Measurements from ENCODE around the gene PYGL. TPM values are rescaled to one million over a fixed set of nuclear protein-coding genes. Genes with fewer than 3 reads are reported as not detected.
"Not testable (repeated sequence)": the region's sequence is repeated elsewhere in the genome, so short reads cannot be mapped to it uniquely, and the experiment has no call there.

Gene PYGL
- polyA plus RNA-seq, 4 donors: 0.89 to 8.7 (median 5.4) TPM

DNA sequence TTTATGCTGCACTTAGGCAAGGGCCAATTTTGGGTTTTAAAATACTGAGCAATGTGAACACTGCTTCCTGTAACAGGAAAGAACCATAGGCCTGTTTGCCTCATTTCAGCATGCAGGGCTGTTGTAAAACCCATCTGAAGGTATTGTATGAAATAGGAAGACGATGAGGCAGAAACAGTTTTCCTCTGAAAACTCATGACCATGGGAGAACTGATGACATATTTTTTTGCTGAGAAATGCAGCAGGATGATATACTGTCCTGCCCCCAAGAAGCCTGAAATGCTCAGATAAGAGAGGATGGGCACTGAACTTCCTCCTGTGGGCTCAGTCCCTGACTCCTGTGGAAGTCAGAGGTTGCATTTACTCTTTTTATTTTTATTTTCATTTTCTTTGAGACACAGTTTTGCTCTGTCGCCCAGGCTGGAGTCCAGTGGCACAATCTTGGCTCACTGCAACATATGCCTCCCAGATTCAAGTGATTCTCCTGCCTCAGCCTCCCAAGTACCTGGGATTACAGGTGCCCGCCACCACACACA lies 17.4 kb downstream of the PYGL start:
- FAIRE-seq (no peak), DNase-seq (no peak)
- H3K4me1 ChIP-seq (ENCODE audit: control insufficient read depth in 3 of 3, insufficient read depth in 2 of 3, low read depth in 1 of 3, low read length in 2 of 3): no peaks in the 10 kb centered on the region
- no peaks in the 10 kb centered on the region for H3K9me3 ChIP-seq (ENCODE audit: control insufficient read depth in 2 of 2, insufficient read depth in 1 of 2, low read depth in 1 of 2, low read length in 1 of 2)
- peaks cover 0 to 2% (median 0%) of the 10 kb centered on the region in 3 donors for H3K27me3 ChIP-seq (ENCODE audit: control insufficient read depth in 3 of 3, insufficient read depth in 3 of 3, low read length in 3 of 3)
- WGBS, 3 donors: 76 to 83% (median 81%) methylated on average over 3 of the region's 3 CpGs
- H3K4me3 ChIP-seq (ENCODE audit: low read depth in 1 of 3, low read length in 3 of 3): no peak overlapping the region
- H3K36me3 ChIP-seq (ENCODE audit: control insufficient read depth in 3 of 3, insufficient read depth in 2 of 3, low read depth in 1 of 3, low read length in 3 of 3): no peaks in the 10 kb centered on the region
- no peak overlapping the region for H3K27ac ChIP-seq (ENCODE audit: low read depth in 1 of 3, low read length in 2 of 3)

DNA sequence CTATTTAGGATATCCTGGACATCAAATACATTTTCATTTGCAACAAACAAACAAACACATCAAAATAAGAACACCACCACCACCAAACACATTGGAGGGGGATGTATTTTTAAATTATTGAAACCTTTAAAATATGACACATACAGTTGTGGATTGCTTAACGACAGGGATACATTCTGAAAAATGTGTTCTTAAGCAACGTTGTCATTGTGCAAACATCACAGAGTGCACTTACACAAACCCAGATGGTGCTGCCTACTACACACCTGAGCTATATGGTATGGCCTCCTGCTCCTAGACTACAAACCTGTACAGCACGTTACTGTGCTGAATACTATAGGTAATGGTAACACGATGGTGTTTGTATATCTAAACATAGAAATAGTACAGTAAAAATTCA lies 19.4 kb downstream of the PYGL start:
- H3K4me1 ChIP-seq (ENCODE audit: control insufficient read depth in 3 of 3, insufficient read depth in 2 of 3, low read depth in 1 of 3, low read length in 2 of 3): no peaks in the 10 kb centered on the region
- no peaks in the 10 kb centered on the region for H3K9me3 ChIP-seq (ENCODE audit: control insufficient read depth in 2 of 2, insufficient read depth in 1 of 2, low read depth in 1 of 2, low read length in 1 of 2)
- FAIRE-seq (no peak), DNase-seq (no peak)
- WGBS, 3 donors: 66 to 79% (median 73%) methylated on average over 4 of the region's 4 CpGs
- peaks cover 0 to 4% (median 0%) of the 10 kb centered on the region in 3 donors for H3K27me3 ChIP-seq (ENCODE audit: control insufficient read depth in 3 of 3, insufficient read depth in 3 of 3, low read length in 3 of 3)
- H3K4me3 ChIP-seq (ENCODE audit: low read depth in 1 of 3, low read length in 3 of 3): no peak overlapping the region
- no peak overlapping the region for H3K27ac ChIP-seq (ENCODE audit: low read depth in 1 of 3, low read length in 2 of 3)
- H3K36me3 ChIP-seq (ENCODE audit: control insufficient read depth in 3 of 3, insufficient read depth in 2 of 3, low read depth in 1 of 3, low read length in 3 of 3): no peaks in the 10 kb centered on the region

DNA sequence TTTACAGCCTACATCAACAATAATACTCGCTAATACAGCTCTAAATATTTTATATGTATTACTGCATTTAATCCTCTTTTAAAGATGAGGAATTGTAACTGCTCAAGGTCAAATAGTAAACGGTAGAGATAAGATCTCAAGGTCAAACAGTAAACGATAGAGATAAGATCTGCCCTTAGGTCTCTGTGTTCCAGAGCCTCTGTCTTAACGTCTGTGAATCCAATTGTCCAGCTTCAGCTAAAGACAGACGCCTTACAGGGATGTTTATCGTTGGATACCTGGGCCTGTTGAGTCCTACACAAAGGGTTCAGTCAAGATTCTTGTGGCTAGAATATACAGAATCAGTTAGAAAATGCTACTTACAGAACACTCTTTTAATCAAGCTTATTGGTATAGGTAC lies 20.0 kb downstream of the PYGL start:
- no peak overlapping the region for H3K4me3 ChIP-seq (ENCODE audit: low read depth in 1 of 3, low read length in 3 of 3)
- H3K4me1 ChIP-seq (ENCODE audit: control insufficient read depth in 3 of 3, insufficient read depth in 2 of 3, low read depth in 1 of 3, low read length in 2 of 3): no peaks in the 10 kb centered on the region
- H3K36me3 ChIP-seq (ENCODE audit: control insufficient read depth in 3 of 3, insufficient read depth in 2 of 3, low read depth in 1 of 3, low read length in 3 of 3): no peaks in the 10 kb centered on the region
- FAIRE-seq (no peak), DNase-seq (no peak)
- no peak overlapping the region for H3K27ac ChIP-seq (ENCODE audit: low read depth in 1 of 3, low read length in 2 of 3)
- H3K9me3 ChIP-seq (ENCODE audit: control insufficient read depth in 2 of 2, insufficient read depth in 1 of 2, low read depth in 1 of 2, low read length in 1 of 2): no peaks in the 10 kb centered on the region
- 37 to 57% (median 52%) methylated on average over 6 of the region's 6 CpGs for WGBS, 3 donors
- peaks cover 0 to 4% (median 0%) of the 10 kb centered on the region in 3 donors for H3K27me3 ChIP-seq (ENCODE audit: control insufficient read depth in 3 of 3, insufficient read depth in 3 of 3, low read length in 3 of 3)

DNA sequence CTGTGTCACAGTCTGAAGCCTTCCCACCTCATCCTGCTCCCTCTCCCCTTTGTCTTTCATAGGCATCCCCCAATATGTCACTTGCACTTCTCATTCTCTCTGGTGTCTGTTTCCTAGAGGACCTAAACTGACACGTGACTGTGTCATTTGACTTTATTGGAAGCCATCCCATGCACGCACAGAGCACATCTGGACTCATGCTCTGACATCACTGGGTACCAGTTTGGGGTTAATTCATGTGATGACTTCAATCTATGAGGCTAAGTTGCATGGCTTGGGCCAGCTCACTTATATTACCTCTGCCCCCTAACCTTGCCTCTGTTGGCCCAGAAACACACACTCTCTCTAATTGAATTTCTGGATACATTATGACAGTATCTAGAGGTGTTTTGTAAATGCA lies 21.5 kb downstream of the PYGL start:
- no peaks in the 10 kb centered on the region for H3K9me3 ChIP-seq (ENCODE audit: control insufficient read depth in 2 of 2, insufficient read depth in 1 of 2, low read depth in 1 of 2, low read length in 1 of 2)
- no peak overlapping the region for H3K4me3 ChIP-seq (ENCODE audit: low read depth in 1 of 3, low read length in 3 of 3)
- 69 to 86% (median 78%) methylated on average over 2 of the region's 2 CpGs for WGBS, 3 donors
- H3K36me3 ChIP-seq (ENCODE audit: control insufficient read depth in 3 of 3, insufficient read depth in 2 of 3, low read depth in 1 of 3, low read length in 3 of 3): peaks cover 0 to 2% (median 0%) of the 10 kb centered on the region in 3 donors
- H3K27me3 ChIP-seq (ENCODE audit: control insufficient read depth in 3 of 3, insufficient read depth in 3 of 3, low read length in 3 of 3): peaks cover 0 to 2% (median 0%) of the 10 kb centered on the region in 3 donors
- H3K4me1 ChIP-seq (ENCODE audit: control insufficient read depth in 3 of 3, insufficient read depth in 2 of 3, low read depth in 1 of 3, low read length in 2 of 3): no peaks in the 10 kb centered on the region
- DNase-seq (no peak), FAIRE-seq (no peak)
- no peak overlapping the region for H3K27ac ChIP-seq (ENCODE audit: low read depth in 1 of 3, low read length in 2 of 3)

DNA sequence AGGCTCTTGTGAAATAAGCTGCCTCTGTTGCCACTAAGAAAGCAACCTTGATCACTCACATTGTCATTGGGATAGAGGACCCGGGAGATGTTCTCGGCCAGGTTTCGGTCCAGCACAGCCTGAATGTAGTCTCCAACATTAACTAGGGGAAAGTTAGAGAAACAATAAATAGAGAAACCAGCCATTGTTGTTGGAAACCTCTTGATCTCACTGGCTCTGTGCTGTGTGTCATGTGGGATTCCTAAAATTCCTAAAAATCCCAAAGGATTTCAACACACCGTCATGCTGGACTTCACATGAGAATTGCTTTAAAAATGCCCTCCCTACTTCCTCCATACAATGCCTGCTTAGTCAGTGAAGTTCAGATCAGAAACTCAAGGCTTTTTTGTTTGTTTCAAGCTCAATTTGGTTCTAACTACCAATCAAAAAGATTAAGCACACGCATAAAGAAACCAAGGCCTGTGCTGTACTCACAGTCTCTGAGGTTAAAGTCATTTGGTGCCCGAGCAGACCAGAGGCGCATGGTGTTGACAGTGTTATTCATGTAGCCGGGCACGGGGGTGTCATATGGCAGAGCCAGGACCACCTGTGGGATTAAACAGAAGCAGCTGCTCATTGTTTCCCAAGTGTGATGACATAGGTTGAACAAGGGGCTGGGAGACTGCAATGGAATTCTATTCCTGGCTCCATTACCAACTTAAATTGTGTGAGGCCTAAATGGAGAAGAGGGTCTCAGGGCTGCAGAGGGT lies 23.6 kb downstream of the PYGL start:
- DNase-seq (no peak), FAIRE-seq (no peak)
- Histone ChIP-seq H3K4me1 (ENCODE audit: control insufficient read depth in 3 of 3, insufficient read depth in 2 of 3, low read depth in 1 of 3, low read length in 2 of 3) (no peaks in the 10 kb centered on the region), H3K9me3 (ENCODE audit: control insufficient read depth in 2 of 2, insufficient read depth in 1 of 2, low read depth in 1 of 2, low read length in 1 of 2) (no peaks in the 10 kb centered on the region), H3K4me3 (ENCODE audit: low read depth in 1 of 3, low read length in 3 of 3) (no peak overlapping the region), H3K36me3 (ENCODE audit: control insufficient read depth in 3 of 3, insufficient read depth in 2 of 3, low read depth in 1 of 3, low read length in 3 of 3) (peaks cover 0 to 2% (median 0%) of the 10 kb centered on the region in 3 donors), H3K27ac (ENCODE audit: low read depth in 1 of 3, low read length in 2 of 3) (no peak overlapping the region), H3K27me3 (ENCODE audit: control insufficient read depth in 3 of 3, insufficient read depth in 3 of 3, low read length in 3 of 3) (peaks cover 0 to 2% (median 0%) of the 10 kb centered on the region in 3 donors)
- WGBS, 3 donors: 82 to 87% (median 84%) methylated on average over 9 of the region's 9 CpGs

DNA sequence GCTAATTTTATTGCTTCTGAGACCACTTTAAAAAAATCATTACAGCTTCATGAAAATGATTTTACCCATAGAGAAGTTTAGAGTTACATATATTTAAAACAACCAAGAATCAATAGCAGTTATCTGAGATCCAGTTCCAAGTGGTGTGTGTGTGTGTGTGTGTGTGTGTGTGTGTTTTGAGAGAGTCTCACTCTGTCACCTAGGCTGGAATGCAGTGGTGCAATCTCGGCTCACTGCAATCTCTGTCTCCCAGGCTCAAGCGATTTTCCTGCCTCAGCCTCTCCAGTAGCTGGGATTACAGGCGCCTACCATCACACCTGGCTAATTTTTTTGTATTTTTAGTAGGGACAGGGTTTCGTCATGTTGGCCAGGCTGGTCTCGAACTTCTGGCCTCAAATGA lies 24.8 kb downstream of the PYGL start:
- not testable (repeated sequence) for FAIRE-seq; H3K27me3 ChIP-seq (ENCODE audit: control insufficient read depth in 3 of 3, insufficient read depth in 3 of 3, low read length in 3 of 3); DNase-seq; H3K4me3 ChIP-seq (ENCODE audit: low read depth in 1 of 3, low read length in 3 of 3); H3K9me3 ChIP-seq (ENCODE audit: control insufficient read depth in 2 of 2, insufficient read depth in 1 of 2, low read depth in 1 of 2, low read length in 1 of 2); H3K27ac ChIP-seq (ENCODE audit: low read depth in 1 of 3, low read length in 2 of 3); H3K4me1 ChIP-seq (ENCODE audit: control insufficient read depth in 3 of 3, insufficient read depth in 2 of 3, low read depth in 1 of 3, low read length in 2 of 3); H3K36me3 ChIP-seq (ENCODE audit: control insufficient read depth in 3 of 3, insufficient read depth in 2 of 3, low read depth in 1 of 3, low read length in 3 of 3)
- WGBS, 3 donors: 65 to 79% (median 75%) methylated on average over 5 of the region's 5 CpGs

DNA sequence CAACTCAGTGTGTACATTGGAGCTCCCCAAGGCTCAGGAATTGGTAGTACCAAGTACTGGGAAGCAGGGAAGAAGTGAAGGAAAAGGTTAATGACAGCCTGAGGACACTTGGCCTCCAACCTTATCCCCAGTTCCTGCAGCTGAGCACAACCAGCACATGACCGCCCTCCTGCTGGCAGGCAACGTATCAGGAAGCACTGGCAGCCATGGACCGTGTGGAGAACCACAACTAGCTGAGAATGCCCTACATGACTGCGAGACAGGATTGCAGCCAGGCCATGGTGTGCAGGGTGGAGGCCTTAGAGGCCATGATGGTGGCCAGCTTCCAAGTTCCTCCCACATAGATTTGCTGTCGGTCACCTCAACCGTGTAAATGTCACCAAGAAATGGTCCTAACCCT lies 26.8 kb downstream of the PYGL start:
- H3K27me3 ChIP-seq (ENCODE audit: control insufficient read depth in 3 of 3, insufficient read depth in 3 of 3, low read length in 3 of 3): peaks cover 0 to 2% (median 0%) of the 10 kb centered on the region in 3 donors
- no peaks in the 10 kb centered on the region for H3K9me3 ChIP-seq (ENCODE audit: control insufficient read depth in 2 of 2, insufficient read depth in 1 of 2, low read depth in 1 of 2, low read length in 1 of 2)
- no peaks in the 10 kb centered on the region for H3K4me1 ChIP-seq (ENCODE audit: control insufficient read depth in 3 of 3, insufficient read depth in 2 of 3, low read depth in 1 of 3, low read length in 2 of 3)
- no peak overlapping the region for H3K4me3 ChIP-seq (ENCODE audit: low read depth in 1 of 3, low read length in 3 of 3)
- H3K36me3 ChIP-seq (ENCODE audit: control insufficient read depth in 3 of 3, insufficient read depth in 2 of 3, low read depth in 1 of 3, low read length in 3 of 3): peaks cover 0 to 2% (median 2%) of the 10 kb centered on the region in 3 donors
- FAIRE-seq: no peak
- 84 to 90% (median 87%) methylated on average over 6 of the region's 6 CpGs for WGBS, 3 donors
- no peak for DNase-seq
- H3K27ac ChIP-seq (ENCODE audit: low read depth in 1 of 3, low read length in 2 of 3): no peak overlapping the region

DNA sequence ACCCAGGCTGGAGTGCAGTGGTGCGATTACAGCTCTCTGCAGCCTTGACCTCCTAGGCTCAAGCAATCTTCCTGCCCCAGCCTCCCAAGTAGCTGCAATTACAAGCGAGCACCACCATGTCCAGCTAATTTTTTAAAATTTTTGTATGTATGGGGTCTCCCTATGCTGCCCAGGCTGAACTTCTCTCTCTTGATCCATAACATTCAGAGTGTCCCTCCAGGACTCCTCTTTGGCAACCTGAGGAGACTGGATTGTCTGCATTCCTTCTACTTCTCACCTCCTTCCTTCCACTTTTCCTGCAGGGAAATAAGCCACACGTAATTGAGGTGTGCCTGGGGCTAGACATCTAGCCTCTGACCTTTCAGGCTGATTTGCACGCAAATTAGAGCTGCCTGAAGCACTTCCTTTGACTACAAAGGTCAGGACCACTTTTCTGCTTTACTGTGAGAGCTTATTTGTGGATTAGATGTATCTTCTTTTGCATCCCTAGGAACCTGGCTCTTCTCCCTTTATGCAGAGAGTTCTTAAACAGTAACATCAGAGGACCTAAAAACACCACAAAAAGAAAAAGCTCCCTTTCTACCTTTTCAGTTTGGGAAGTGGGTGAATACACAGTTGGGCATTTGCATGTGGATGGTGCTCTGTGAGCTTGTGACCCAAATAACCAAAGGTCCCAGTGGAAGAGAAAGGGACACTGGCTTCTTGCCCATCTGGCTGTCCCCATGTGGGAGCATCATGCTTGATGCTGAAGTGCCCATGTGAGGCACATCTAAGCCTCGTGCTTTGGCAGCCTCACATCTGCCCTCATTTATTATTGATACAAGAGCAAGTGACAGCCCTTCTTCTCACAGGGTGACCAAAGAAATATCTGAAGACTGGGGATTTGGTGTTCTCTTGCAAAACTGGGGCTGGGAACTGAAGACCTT lies 33.5 kb downstream of the PYGL start:
- H3K27me3 ChIP-seq (ENCODE audit: control insufficient read depth in 3 of 3, insufficient read depth in 3 of 3, low read length in 3 of 3): no peaks in the 10 kb centered on the region
- no peak for DNase-seq
- no peak overlapping the region for H3K4me3 ChIP-seq (ENCODE audit: low read depth in 1 of 3, low read length in 3 of 3)
- H3K27ac ChIP-seq (ENCODE audit: low read depth in 1 of 3, low read length in 2 of 3): no peak overlapping the region
- no peaks in the 10 kb centered on the region for H3K9me3 ChIP-seq (ENCODE audit: control insufficient read depth in 2 of 2, insufficient read depth in 1 of 2, low read depth in 1 of 2, low read length in 1 of 2)
- peaks cover 0 to 2% (median 0%) of the 10 kb centered on the region in 3 donors for H3K36me3 ChIP-seq (ENCODE audit: control insufficient read depth in 3 of 3, insufficient read depth in 2 of 3, low read depth in 1 of 3, low read length in 3 of 3)
- FAIRE-seq: no peak
- no peaks in the 10 kb centered on the region for H3K4me1 ChIP-seq (ENCODE audit: control insufficient read depth in 3 of 3, insufficient read depth in 2 of 3, low read depth in 1 of 3, low read length in 2 of 3)
- 58 to 75% (median 67%) methylated on average over 5 of the region's 5 CpGs for WGBS, 3 donors
